HFFc6 (cell line): Measurements from ENCODE around the gene ABL2. TPM values are rescaled to one million over a fixed set of nuclear protein-coding genes. Genes with fewer than 3 reads are reported as not detected.
A peak's percentile ranks its signal among the peaks of the same experiment; 100 is the strongest.

Experiments
- DNase-seq: peaks from one replicate; pipeline ENCODE4 v3.0.0-alpha.2; 2018
- H3K27ac Mint-ChIP-seq: 2 replicates; pipeline ENCODE4 v1.8.0; 2020; ENCODE audit warnings: mild to moderate bottlenecking, mixed read lengths
- H3K27me3 Mint-ChIP-seq: 2 replicates; pipeline ENCODE4 v1.8.0; 2021; ENCODE audit warnings: mild to moderate bottlenecking, moderate library complexity, mixed read lengths; ENCODE audit not compliant: insufficient read depth
- H3K36me3 Mint-ChIP-seq: 2 replicates; pipeline ENCODE4 v1.8.0; 2021; ENCODE audit warnings: low read depth, mixed read lengths
- H3K4me1 Mint-ChIP-seq: 2 replicates; pipeline ENCODE4 v1.8.0; 2020; ENCODE audit warnings: low read depth, mixed read lengths
- H3K4me3 Mint-ChIP-seq: 2 replicates; pipeline ENCODE4 v1.8.0; 2020; ENCODE audit warnings: mild to moderate bottlenecking, moderate library complexity, mixed read lengths
- H3K9me3 Mint-ChIP-seq: 2 replicates; pipeline ENCODE4 v1.8.0; 2020; ENCODE audit warnings: mild to moderate bottlenecking, mixed read lengths
- total RNA-seq, 6 experiments: library from RNA; stranded (reverse); fragmentation: NEBNext Ultra II Directional; extraction: Animal tissue kit (Norgen Biotek cat#: 25700); gene quantifications; 2 replicates in 1 of 6; 3 replicates in 5 of 6; pipeline ENCODE4 v1.2.3, GENCODE V29; 2021
- TF ChIP-seq, protein P1 (sequence below): fragments of 200-600 bp; sonication (generic); IDR thresholded peaks from 2 replicates; pipeline ENCODE4 v1.5.0; 2021; ENCODE audit warnings: antibody characterized with exemption, mild to moderate bottlenecking

ABL2 gene
- total RNA-seq, 6 experiments from 2014 or later = 54.1 to 65.9 (median 61.2) TPM

DNA sequence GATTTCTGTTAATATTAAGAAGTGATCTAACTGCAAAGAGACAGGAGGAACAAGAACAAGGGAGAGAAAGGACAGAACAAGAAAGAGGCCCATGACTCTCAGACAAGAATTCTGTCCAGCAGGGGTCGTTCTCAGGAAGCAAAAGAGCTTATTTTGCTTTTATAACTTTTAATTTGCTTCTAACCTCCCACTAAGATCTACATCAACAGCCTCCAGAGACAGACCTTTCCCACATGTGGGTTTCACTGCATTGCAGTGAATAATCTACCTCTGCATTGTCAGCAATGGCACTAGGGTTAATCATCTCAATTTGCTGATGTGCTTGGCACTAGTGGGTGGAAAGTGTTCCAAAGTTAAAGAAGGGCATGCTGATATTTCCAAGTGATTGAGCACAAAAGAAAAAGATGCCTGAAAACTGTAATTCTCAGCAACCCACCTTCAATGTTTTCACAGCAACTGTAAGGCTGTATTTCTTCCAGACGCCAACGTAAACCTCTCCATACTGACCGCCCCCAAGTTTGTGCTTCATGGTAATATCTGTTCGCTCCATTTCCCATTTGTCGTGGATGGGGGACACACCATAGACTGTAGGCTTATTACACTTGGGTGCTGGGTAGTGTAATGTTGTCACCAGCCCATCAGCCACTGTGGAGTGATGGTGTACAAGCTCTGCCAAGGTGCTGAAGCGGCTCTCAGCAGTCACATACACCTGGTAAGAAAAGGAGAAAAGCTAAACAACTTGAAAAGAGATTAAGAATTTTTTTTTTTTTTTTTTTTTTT is 108.1 kb downstream of the ABL2 start:
- Mint-ChIP-seq H3K27me3 (peaks cover 5% of the 10 kb centered on the region; the same call in 1 of the 2 replicates), H3K4me1 (peaks cover 42% of the 10 kb centered on the region), H3K9me3 (no peaks in the 10 kb centered on the region), H3K27ac (peak overlapping the region; percentile 39), H3K4me3 (no peak overlapping the region), H3K36me3 (peaks cover 61% of the 10 kb centered on the region)
- TF ChIP-seq, protein P1, sequence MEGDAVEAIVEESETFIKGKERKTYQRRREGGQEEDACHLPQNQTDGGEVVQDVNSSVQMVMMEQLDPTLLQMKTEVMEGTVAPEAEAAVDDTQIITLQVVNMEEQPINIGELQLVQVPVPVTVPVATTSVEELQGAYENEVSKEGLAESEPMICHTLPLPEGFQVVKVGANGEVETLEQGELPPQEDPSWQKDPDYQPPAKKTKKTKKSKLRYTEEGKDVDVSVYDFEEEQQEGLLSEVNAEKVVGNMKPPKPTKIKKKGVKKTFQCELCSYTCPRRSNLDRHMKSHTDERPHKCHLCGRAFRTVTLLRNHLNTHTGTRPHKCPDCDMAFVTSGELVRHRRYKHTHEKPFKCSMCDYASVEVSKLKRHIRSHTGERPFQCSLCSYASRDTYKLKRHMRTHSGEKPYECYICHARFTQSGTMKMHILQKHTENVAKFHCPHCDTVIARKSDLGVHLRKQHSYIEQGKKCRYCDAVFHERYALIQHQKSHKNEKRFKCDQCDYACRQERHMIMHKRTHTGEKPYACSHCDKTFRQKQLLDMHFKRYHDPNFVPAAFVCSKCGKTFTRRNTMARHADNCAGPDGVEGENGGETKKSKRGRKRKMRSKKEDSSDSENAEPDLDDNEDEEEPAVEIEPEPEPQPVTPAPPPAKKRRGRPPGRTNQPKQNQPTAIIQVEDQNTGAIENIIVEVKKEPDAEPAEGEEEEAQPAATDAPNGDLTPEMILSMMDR = peak; percentile 86
- peak; percentile 39 for DNase-seq

DNA sequence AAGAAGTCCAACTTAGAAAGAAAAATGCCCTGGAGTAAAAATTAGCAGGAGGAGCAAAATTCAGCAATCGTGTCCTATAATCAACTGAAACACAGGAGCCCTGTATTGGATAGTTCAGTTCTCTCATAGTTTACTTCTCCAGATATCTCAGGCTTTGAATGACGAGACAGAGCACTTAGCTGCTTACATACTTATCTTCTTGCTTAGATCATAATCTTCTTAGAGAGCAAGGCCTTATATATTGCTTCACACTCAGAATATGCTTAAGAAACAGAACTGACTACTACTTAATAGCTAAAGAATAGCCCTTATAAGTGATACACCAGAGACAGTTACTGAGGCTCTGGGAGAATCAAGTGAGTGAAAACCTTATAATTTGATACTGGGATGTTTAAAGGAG is 108.7 kb downstream of the ABL2 start:
- Mint-ChIP-seq H3K27me3 (peaks cover 5% of the 10 kb centered on the region; the same call in 1 of the 2 replicates), H3K4me1 (peaks cover 36% of the 10 kb centered on the region), H3K4me3 (no peak overlapping the region), H3K36me3 (peaks cover 63% of the 10 kb centered on the region), H3K9me3 (no peaks in the 10 kb centered on the region), H3K27ac (peak overlapping the region; percentile 39)
- TF ChIP-seq, protein P1 = no peak
- no peak for DNase-seq

DNA sequence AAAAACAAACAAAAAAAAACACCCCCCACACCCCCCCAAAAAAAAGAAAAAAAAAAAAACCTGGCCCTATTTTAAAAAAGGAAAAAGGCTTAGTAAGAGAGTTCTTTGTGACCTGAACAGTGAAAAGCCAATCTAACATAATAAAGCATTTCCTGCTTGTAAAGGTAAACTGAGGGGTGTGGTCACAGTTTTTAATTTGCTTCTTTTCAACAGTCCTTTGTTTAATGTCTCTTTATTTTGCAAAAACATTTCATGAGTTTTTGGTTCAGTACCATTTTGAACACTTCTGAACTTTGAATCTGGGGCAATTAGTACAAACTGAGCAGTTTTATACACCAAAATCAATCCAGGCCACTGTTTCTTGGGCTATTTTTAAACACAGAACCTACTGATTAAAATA is 110.0 kb downstream of the ABL2 start:
- H3K4me3 Mint-ChIP-seq = no peak overlapping the region
- peaks cover 60% of the 10 kb centered on the region for H3K36me3 Mint-ChIP-seq
- H3K27me3 Mint-ChIP-seq = peaks cover 5% of the 10 kb centered on the region
- H3K27ac Mint-ChIP-seq = peak overlapping the region; percentile 36; the same call in 1 of the 2 replicates
- no peaks in the 10 kb centered on the region for H3K9me3 Mint-ChIP-seq
- DNase-seq = no peak
- TF ChIP-seq, protein P1 = no peak
- H3K4me1 Mint-ChIP-seq = peaks cover 30% of the 10 kb centered on the region

DNA sequence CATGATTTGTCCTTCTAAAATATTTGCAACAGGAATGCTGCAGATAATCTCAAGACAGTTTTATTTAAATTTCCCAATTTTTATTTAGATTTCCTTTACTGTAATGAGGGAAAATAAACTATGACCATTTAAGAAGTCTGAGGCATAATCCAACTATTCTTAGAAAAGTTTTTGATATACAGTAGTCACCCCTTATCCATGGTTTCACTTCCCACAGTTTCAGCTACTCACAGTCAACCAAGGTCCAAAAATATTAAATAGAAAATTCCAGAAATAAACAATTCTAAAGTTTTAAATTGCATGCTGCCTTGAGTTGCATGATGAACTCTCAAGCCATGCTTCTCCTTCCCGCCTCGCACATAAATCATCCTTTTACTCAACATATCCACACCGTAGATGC is 114.3 kb downstream of the ABL2 start:
- TF ChIP-seq, protein P1 = no peak
- Mint-ChIP-seq H3K4me1 (peaks cover 13% of the 10 kb centered on the region), H3K27ac (peak overlapping the region; percentile 34; the same call in 1 of the 2 replicates), H3K4me3 (no peak overlapping the region), H3K27me3 (peaks cover 6% of the 10 kb centered on the region), H3K9me3 (no peaks in the 10 kb centered on the region), H3K36me3 (peaks cover 54% of the 10 kb centered on the region)
- no peak for DNase-seq

DNA sequence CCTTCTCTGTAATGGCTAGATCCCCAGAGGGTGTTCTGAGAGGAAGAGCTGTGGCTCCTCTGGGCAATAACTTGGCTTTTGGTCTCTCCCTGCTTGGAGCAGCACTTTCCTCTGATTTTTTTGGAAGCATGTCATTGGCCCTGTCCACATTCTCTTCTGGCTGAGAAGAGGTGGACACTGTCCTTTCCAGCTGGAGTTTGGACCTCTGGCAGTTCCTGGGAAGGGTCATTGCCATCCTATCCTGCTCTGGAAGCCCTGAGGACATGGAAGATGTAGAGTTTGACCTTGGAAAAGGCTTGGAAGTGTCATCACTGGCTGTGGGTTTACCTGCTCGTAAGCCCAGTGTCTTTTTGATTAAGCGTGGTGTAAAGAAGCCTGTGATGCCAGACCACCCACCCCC is 120.8 kb downstream of the ABL2 start:
- Mint-ChIP-seq H3K4me3 (no peak overlapping the region), H3K9me3 (no peaks in the 10 kb centered on the region), H3K4me1 (peaks cover 36% of the 10 kb centered on the region), H3K27ac (peak overlapping the region; percentile 51; the same call in 1 of the 2 replicates), H3K36me3 (peaks cover 37% of the 10 kb centered on the region), H3K27me3 (peaks cover 14% of the 10 kb centered on the region; the same call in 1 of the 2 replicates)
- TF ChIP-seq, protein P1 = no peak
- no peak for DNase-seq
